Osteoblast (primary cell): Measurements from ENCODE around the gene PLPP4. TPM values are rescaled to one million over a fixed set of nuclear protein-coding genes. Genes with fewer than 3 reads are reported as not detected.

Source experiments
- DNase-seq: peaks from one replicate; pipeline ENCODE4 v3.0.0; 2011; ENCODE audit warnings: low spot score, mixed read lengths; ENCODE audit not compliant: insufficient read length; ENCODE audit errors: missing footprints
- H2AFZ ChIP-seq: 2 replicates; pipeline ENCODE4 v1.6.0; 2011; ENCODE audit warnings: mild to moderate bottlenecking, low read length
- H3K27ac ChIP-seq: 2 replicates; pipeline ENCODE4 v1.5.1; 2011; ENCODE audit warnings: mild to moderate bottlenecking, low read depth, low read length, moderate library complexity
- H3K27me3 ChIP-seq: 2 replicates; pipeline ENCODE4 v1.6.0; 2012; ENCODE audit warnings: mild to moderate bottlenecking, control low read depth, inconsistent platforms, low read length, moderate library complexity; ENCODE audit not compliant: insufficient read depth
- H3K36me3 ChIP-seq: 2 replicates; pipeline ENCODE4 v1.5.1; 2011; ENCODE audit warnings: mild to moderate bottlenecking, low read length, control low read depth, moderate library complexity; ENCODE audit not compliant: insufficient read depth
- H3K4me1 ChIP-seq: 2 replicates; pipeline ENCODE4 v1.5.1; 2011; ENCODE audit warnings: mild to moderate bottlenecking, low read length, control low read depth, moderate library complexity; ENCODE audit not compliant: insufficient read depth
- H3K4me2 ChIP-seq: 2 replicates; pipeline ENCODE4 v1.6.0; 2011; ENCODE audit warnings: mild to moderate bottlenecking, low read length; ENCODE audit not compliant: insufficient read depth
- H3K4me3 ChIP-seq: fragments of 200-600 bp; sonication (generic); 3 replicates; pipeline ENCODE4 v1.5.1; 2012; ENCODE audit warnings: mild to moderate bottlenecking, low read length, inconsistent platforms; ENCODE audit not compliant: insufficient read depth
- H3K79me2 ChIP-seq: 2 replicates; pipeline ENCODE4 v1.6.0; 2012; ENCODE audit warnings: mild to moderate bottlenecking, low read length, control low read depth, inconsistent platforms; ENCODE audit not compliant: insufficient read depth
- H3K9me3 ChIP-seq: 2 replicates; pipeline ENCODE4 v1.5.1; 2011; ENCODE audit warnings: low read depth, low read length, control low read depth
- H4K20me1 ChIP-seq: 2 replicates; pipeline ENCODE4 v1.6.0; 2012; ENCODE audit warnings: mild to moderate bottlenecking, low read length, control low read depth; ENCODE audit not compliant: insufficient read depth
- total RNA-seq: library from RNA; depleted of rRNA; stranded (reverse); fragments of >200 nt; gene quantifications from 2 replicates; pipeline ENCODE4 v1.2.3, GENCODE V29; 2012
- TF ChIP-seq, protein P1 (sequence below): IDR thresholded peaks from 2 replicates; pipeline ENCODE4 v1.5.1; 2011; ENCODE audit warnings: mild to moderate bottlenecking, low read depth, low read length, moderate library complexity; ENCODE audit errors: extremely low read depth

The PLPP4 gene
- total RNA-seq, 1 donor, result 8.0 TPM

DNA sequence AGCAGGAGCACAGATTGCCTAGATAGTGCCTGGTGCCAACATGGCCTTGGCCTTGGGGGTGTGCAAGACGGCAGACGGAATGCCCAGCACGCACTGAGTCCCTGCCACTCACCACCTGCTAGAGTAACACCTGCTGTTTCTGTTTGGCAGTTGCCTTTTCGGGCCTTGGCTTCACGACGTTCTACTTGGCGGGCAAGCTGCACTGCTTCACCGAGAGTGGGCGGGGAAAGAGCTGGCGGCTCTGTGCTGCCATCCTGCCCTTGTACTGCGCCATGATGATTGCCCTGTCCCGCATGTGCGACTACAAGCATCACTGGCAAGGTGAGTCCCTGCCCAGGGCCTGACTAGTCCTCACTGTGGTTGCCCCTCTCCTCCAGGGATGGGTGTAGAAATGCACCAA, 118.0 kb downstream of the PLPP4 start:
- H3K9me3 ChIP-seq, result no peaks in the 10 kb centered on the region
- H4K20me1 ChIP-seq, result no peaks in the 10 kb centered on the region
- no peaks in the 10 kb centered on the region for H3K27me3 ChIP-seq
- H3K27ac ChIP-seq, result no peak overlapping the region
- H3K4me3 ChIP-seq, result no peak overlapping the region
- no peaks in the 10 kb centered on the region for H3K79me2 ChIP-seq
- no peak overlapping the region for H2AFZ ChIP-seq
- no peaks in the 10 kb centered on the region for H3K4me1 ChIP-seq
- DNase-seq, result no peak
- H3K36me3 ChIP-seq, result no peaks in the 10 kb centered on the region
- TF ChIP-seq, protein P1, sequence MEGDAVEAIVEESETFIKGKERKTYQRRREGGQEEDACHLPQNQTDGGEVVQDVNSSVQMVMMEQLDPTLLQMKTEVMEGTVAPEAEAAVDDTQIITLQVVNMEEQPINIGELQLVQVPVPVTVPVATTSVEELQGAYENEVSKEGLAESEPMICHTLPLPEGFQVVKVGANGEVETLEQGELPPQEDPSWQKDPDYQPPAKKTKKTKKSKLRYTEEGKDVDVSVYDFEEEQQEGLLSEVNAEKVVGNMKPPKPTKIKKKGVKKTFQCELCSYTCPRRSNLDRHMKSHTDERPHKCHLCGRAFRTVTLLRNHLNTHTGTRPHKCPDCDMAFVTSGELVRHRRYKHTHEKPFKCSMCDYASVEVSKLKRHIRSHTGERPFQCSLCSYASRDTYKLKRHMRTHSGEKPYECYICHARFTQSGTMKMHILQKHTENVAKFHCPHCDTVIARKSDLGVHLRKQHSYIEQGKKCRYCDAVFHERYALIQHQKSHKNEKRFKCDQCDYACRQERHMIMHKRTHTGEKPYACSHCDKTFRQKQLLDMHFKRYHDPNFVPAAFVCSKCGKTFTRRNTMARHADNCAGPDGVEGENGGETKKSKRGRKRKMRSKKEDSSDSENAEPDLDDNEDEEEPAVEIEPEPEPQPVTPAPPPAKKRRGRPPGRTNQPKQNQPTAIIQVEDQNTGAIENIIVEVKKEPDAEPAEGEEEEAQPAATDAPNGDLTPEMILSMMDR, result no peak
- no peak overlapping the region for H3K4me2 ChIP-seq

DNA sequence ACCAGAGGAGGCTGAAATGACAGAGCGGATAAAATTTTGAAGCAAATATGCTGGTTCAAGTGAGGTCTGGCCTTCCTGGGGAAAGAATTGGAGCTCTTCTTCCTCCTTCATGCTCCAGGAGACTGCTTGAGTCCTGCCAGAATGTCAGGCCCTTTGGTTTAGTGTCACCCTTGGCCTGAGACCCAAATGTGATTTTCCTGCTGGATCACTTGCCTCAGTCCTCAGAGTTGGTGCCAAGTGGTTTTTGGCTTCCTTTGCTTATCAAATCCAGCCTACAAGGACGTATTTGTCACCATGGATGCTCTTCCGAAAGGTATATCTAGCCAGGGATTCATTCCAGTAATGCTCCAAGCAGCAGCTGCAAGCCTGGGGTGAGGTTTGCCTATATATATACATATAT, 118.4 kb downstream of the PLPP4 start:
- Histone ChIP-seq H3K9me3 (no peaks in the 10 kb centered on the region), H3K27ac (no peak overlapping the region), H3K27me3 (no peaks in the 10 kb centered on the region), H4K20me1 (no peaks in the 10 kb centered on the region), H3K4me2 (no peak overlapping the region), H2AFZ (no peak overlapping the region), H3K4me3 (no peak overlapping the region), H3K36me3 (no peaks in the 10 kb centered on the region), H3K4me1 (no peaks in the 10 kb centered on the region), H3K79me2 (no peaks in the 10 kb centered on the region)
- TF ChIP-seq, protein P1, result no peak
- no peak for DNase-seq

DNA sequence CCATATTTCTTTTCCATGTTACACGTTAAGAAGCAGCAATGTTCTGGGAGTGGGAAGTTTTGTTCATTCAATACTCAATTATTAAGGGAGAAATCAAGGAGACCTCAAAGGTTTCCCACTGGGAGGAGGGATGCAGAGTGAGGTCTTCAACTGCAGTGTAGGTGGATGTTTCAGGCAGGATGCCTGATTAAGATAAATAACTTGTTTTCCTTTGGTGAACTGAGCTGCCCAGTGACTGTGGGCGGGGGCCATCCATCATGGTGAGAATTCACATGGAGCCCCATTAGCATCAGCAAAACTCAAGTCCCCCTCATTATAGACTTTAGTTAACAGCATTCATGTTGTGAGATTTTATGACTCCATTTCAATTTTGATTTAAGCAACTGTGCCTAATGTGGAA, 121.1 kb downstream of the PLPP4 start:
- Histone ChIP-seq H3K27ac (no peak overlapping the region), H2AFZ (no peak overlapping the region), H3K27me3 (no peaks in the 10 kb centered on the region), H3K36me3 (no peaks in the 10 kb centered on the region), H3K4me2 (no peak overlapping the region), H3K4me1 (no peaks in the 10 kb centered on the region), H3K4me3 (no peak overlapping the region), H4K20me1 (no peaks in the 10 kb centered on the region), H3K79me2 (no peaks in the 10 kb centered on the region), H3K9me3 (no peaks in the 10 kb centered on the region)
- TF ChIP-seq, protein P1, result no peak
- DNase-seq, result no peak

DNA sequence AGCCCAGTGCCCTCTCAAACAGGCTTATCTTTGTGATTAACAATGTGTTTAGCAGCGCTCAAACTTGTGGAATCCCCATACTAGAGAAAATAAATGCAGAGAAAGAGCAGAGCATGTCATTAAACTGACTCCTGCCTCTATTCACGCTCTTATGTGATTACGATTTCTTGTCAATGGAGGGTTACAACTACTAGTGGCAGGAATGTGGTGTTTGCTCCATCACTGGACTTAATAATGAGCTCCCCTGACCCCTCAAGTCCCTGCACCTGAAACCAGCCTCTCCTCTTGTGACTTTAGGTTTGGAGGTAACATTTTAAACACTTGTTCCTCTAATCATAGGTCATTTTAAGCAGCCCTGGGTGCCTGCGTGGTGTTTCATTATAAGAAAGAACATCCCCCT, 121.9 kb downstream of the PLPP4 start:
- Histone ChIP-seq H3K36me3 (no peaks in the 10 kb centered on the region), H3K27ac (no peak overlapping the region), H2AFZ (no peak overlapping the region), H3K79me2 (no peaks in the 10 kb centered on the region), H3K4me1 (no peaks in the 10 kb centered on the region), H3K9me3 (no peaks in the 10 kb centered on the region), H3K4me2 (no peak overlapping the region), H3K27me3 (no peaks in the 10 kb centered on the region), H3K4me3 (no peak overlapping the region), H4K20me1 (no peaks in the 10 kb centered on the region)
- TF ChIP-seq, protein P1, result no peak
- no peak for DNase-seq
